ENCODE results near the gene SPATA9.

DNA sequence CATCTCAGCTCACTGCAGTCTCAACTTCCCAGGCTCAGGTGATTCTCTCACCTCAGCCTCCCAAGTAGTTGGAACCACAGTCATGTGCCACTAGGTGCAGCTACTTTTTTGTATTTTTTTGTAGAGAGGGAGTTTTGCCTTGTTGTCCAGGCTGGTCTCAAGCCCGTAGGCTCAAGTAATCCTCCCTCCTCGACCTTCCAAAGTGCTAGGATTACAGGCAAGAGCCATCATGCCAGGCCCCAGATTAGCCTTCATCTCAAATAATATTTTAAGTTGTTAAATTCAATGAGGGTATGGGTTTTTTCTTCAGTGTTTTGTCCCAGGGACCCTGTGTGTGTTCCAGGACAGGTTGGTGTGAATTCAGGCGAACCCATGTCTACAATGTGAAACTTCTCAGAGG is 48.7 kb downstream of the SPATA9 start:
- TF ChIP-seq, protein P1, sequence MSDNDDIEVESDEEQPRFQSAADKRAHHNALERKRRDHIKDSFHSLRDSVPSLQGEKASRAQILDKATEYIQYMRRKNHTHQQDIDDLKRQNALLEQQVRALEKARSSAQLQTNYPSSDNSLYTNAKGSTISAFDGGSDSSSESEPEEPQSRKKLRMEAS (IDR thresholded peaks at IDR 0.05; ENCODE audit: insufficient read depth, insufficient read length) = no peak
- TF ChIP-seq EZH2 (IDR thresholded peaks at IDR 0.05; ENCODE audit: borderline replicate concordance, low read depth, low read length, severe bottlenecking) (no peak), POLR2A (IDR thresholded peaks at IDR 0.05; ENCODE audit: low read depth, low read length) (no peak), POLR2AphosphoS5 (IDR thresholded peaks at IDR 0.05; ENCODE audit: insufficient read depth, low read depth, low read length) (no peak), JUN (IDR thresholded peaks at IDR 0.05; ENCODE audit: borderline replicate concordance, insufficient read depth, insufficient read length, low read depth) (no peak), MYC (IDR thresholded peaks at IDR 0.05; ENCODE audit: low read depth, low read length) (no peak), FOS (IDR thresholded peaks at IDR 0.05; ENCODE audit: borderline replicate concordance, insufficient read depth, low read length) (no peak)
- TF ChIP-seq, protein P2, sequence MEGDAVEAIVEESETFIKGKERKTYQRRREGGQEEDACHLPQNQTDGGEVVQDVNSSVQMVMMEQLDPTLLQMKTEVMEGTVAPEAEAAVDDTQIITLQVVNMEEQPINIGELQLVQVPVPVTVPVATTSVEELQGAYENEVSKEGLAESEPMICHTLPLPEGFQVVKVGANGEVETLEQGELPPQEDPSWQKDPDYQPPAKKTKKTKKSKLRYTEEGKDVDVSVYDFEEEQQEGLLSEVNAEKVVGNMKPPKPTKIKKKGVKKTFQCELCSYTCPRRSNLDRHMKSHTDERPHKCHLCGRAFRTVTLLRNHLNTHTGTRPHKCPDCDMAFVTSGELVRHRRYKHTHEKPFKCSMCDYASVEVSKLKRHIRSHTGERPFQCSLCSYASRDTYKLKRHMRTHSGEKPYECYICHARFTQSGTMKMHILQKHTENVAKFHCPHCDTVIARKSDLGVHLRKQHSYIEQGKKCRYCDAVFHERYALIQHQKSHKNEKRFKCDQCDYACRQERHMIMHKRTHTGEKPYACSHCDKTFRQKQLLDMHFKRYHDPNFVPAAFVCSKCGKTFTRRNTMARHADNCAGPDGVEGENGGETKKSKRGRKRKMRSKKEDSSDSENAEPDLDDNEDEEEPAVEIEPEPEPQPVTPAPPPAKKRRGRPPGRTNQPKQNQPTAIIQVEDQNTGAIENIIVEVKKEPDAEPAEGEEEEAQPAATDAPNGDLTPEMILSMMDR (IDR thresholded peaks at IDR 0.05; ENCODE audit: extremely low read depth in 1 of 2, insufficient read depth in 1 of 2, low read depth in 1 of 2, low read length in 2 of 2) = no peak
